COR-L47 (cell line): Measurements from ENCODE around the gene QPRT.
"Not testable (repeated sequence)": the region's sequence is repeated elsewhere in the genome, so short reads cannot be mapped to it uniquely, and the experiment has no call there.

ENCODE experiments used
- DNase-seq: peaks from one replicate; lab custom pipeline; 2025; lab: John Stamatoyannopoulos, UW

QPRT gene

GRCh38 chr16:29694384-29695195, 15.6 kb downstream of the QPRT start:
- no peak for DNase-seq

GRCh38 chr16:29695675-29696074, 16.7 kb downstream of the QPRT start:
- not testable (repeated sequence) for DNase-seq

- DNase-seq: no peak
Measured at GRCh38 chr16:29696881-29697331, 17.9 kb downstream of the QPRT start.

- DNase-seq: no peak
Measured at GRCh38 chr16:29697391-29697790, 18.4 kb downstream of the QPRT start.

- DNase-seq: no peak
Measured at GRCh38 chr16:29698042-29698441, 19.1 kb downstream of the QPRT start.

GRCh38 chr16:29698484-29699323, 19.7 kb downstream of the QPRT start:
- DNase-seq: no peak

GRCh38 chr16:29699324-29700219, 20.6 kb downstream of the QPRT start:
- no peak for DNase-seq

GRCh38 chr16:29700253-29700987, 21.4 kb downstream of the QPRT start:
- peak; percentile 74 for DNase-seq

- DNase-seq: no peak
Measured at GRCh38 chr16:29701214-29701555, 22.2 kb downstream of the QPRT start.

- no peak for DNase-seq
Measured at GRCh38 chr16:29702269-29702668, 23.3 kb downstream of the QPRT start.

- DNase-seq: no peak
Measured at GRCh38 chr16:29705030-29705429, 26.1 kb downstream of the QPRT start.

- not testable (repeated sequence) for DNase-seq
Measured at GRCh38 chr16:29707160-29707559, 28.2 kb downstream of the QPRT start.

GRCh38 chr16:29708917-29709600, 30.1 kb downstream of the QPRT start:
- no peak for DNase-seq

- DNase-seq: not testable (repeated sequence)
Measured at GRCh38 chr16:29709657-29710056, 30.7 kb downstream of the QPRT start.

- DNase-seq: no peak
Measured at GRCh38 chr16:29710227-29711219, 31.5 kb downstream of the QPRT start.

GRCh38 chr16:29712809-29713208, 33.8 kb downstream of the QPRT start:
- DNase-seq: no peak

- DNase-seq: no peak
Measured at GRCh38 chr16:29714396-29714795, 35.4 kb downstream of the QPRT start.

- no peak for DNase-seq
Measured at GRCh38 chr16:29714972-29715371, 36.0 kb downstream of the QPRT start.

GRCh38 chr16:29717113-29717512, 38.1 kb downstream of the QPRT start:
- no peak for DNase-seq

- DNase-seq: no peak
Measured at GRCh38 chr16:29719063-29719462, 40.1 kb downstream of the QPRT start.
